Choroid plexus epithelial cell (primary cell): ENCODE measurements around the gene ITCH.
"Not testable (repeated sequence)": the region's sequence is repeated elsewhere in the genome, so short reads cannot be mapped to it uniquely, and the experiment has no call there.

Experiments used
- DNase-seq: peaks from one replicate; pipeline ENCODE4 v3.0.0-alpha.2; 2010; ENCODE audit warnings: low read depth
- H3K4me3 ChIP-seq: 2 replicates; pipeline ENCODE4 v1.5.1; 2011; ENCODE audit warnings: low read depth, mild to moderate bottlenecking, control low read depth, low read length, moderate library complexity
- TF ChIP-seq, protein P1 (sequence below): conservative IDR thresholded peaks from 2 replicates; pipeline ENCODE4 v1.5.1; 2011; ENCODE audit warnings: low read depth, mild to moderate bottlenecking, control low read depth, inconsistent platforms, low read length, moderate library complexity

The ITCH gene

DNA sequence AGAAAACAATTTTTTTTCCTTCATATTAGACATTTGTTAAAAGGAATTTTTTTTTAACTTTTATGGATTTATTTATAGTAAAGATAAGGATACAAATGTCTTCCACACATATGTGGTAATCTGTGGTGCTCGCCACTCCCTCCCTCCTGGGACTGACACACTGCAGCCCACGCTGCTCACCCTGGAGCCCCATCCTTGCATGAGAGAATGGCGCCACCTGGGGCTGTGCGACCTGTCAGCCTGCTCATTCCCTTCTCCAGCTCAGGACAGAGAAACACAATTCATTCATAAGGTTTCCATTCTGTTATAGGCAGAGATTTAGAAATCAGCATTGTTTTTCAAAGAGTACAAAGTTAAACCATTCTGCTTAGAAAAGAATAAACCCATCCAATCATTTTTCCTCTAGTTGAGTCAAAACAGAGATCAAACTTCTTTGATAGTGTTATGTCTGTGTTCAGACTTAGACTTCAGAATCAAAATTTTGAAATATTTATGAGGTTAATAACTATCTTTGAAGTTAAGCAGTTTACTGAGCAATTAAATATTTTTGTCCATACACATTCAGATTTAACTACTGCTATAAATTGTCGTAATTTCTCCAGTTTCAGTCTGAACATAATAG is 110.3 kb downstream of the ITCH start:
- no peak overlapping the region for H3K4me3 ChIP-seq
- DNase-seq, result peak; percentile 70
- TF ChIP-seq, protein P1, sequence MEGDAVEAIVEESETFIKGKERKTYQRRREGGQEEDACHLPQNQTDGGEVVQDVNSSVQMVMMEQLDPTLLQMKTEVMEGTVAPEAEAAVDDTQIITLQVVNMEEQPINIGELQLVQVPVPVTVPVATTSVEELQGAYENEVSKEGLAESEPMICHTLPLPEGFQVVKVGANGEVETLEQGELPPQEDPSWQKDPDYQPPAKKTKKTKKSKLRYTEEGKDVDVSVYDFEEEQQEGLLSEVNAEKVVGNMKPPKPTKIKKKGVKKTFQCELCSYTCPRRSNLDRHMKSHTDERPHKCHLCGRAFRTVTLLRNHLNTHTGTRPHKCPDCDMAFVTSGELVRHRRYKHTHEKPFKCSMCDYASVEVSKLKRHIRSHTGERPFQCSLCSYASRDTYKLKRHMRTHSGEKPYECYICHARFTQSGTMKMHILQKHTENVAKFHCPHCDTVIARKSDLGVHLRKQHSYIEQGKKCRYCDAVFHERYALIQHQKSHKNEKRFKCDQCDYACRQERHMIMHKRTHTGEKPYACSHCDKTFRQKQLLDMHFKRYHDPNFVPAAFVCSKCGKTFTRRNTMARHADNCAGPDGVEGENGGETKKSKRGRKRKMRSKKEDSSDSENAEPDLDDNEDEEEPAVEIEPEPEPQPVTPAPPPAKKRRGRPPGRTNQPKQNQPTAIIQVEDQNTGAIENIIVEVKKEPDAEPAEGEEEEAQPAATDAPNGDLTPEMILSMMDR, result peak; percentile 64

DNA sequence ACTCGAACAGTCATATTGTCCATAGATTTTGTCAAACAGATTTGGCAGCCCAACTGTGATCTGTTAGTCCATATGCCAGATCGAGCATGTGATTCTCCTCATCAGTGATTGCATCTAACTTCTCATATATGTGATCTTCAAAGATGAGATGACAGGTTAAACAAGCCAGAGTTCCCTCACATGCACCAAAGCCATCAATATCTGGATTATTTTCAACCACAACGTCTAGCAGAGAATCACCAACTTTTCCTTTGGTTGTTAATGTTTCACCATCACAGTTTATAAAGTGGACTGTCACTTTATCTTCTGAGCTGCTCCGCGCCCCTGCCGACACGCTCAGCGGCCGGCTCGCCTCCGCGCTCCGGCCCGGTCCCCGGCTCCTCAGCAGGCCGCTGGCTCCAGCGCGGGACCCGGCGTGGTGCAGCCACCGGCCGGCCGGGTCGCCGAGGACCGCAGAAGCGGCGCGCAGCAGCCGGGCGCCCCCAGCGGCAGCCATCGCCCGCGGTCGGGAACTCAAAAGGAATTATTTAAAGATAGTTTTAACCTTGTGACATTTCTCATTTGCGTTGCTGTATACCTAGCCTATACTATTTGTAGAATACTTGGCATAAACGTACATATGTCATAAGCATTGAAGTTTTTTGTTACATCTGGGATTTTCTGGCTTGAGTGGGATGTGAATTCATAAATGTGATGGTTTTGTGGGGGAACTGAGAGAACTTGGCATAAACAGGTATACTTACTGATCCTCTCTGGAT is 113.1 kb downstream of the ITCH start:
- no peak overlapping the region for H3K4me3 ChIP-seq
- TF ChIP-seq, protein P1, result peak; percentile 51
- DNase-seq, result peak; percentile 36

DNA sequence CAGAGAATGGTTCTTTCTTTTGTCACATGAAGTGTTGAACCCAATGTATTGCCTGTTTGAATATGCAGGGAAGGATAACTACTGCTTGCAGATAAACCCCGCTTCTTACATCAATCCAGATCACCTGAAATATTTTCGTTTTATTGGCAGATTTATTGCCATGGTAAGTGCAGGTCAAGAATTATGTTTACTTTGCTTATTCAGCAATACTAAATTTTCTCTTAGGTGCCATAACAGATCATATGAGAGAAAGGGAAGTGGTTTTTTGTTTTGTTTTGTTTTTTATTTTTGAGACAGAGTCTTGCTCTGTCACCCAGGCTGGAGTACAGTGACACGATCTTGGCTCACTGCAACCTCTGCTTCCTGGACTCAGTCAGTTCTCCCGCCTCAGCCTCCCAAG is 116.6 kb downstream of the ITCH start:
- no peak overlapping the region for H3K4me3 ChIP-seq
- no peak for DNase-seq
- TF ChIP-seq, protein P1, result no peak

DNA sequence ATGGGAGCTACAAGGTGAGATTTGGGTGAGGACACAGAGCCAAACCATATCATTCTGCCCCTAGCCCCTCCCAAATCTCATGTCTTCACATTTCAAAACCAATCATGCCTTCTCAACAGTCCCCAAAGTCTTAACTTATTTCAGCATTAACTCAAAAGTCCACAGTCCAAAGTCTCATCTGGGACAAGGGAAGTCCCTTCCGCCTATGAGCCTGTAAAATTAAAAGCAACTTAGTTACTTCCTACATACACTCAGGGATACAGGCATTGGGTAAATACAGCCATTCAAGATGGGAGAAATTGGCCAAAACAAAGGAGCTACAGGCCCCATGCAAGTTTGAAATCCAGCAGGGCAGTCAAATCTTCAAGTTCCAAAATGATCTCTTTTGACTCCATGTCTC is 119.1 kb downstream of the ITCH start:
- H3K4me3 ChIP-seq, DNase-seq: not testable (repeated sequence)

DNA sequence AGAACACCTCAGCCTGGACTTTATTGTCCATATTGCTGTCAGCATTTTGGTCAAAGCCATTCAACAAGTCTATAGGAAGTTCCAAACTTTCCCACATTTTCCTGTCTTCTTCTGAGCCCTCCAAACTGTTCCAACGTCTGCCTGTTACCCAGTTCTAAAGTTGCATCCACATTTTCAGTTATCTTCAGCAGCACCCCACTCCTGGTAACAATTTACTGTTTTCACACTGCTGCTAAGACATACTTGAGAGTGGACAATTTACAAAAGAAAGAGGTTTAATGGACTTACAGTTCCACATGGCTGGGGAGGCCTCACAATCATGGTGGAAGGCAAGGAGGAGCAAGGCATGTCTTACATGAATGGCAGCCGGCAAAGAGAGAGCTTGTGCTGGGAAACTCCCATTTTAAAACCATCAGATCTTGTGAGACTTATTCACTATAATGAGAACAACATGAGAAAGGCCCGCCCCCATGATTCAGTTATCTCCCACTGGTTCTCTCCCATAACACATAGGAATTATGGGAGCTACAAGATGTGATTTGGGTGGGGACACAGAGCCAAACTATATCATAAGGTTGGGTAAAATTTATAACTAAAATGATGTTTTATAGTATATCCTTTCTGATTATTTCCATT is 120.6 kb downstream of the ITCH start:
- H3K4me3 ChIP-seq, DNase-seq: not testable (repeated sequence)

DNA sequence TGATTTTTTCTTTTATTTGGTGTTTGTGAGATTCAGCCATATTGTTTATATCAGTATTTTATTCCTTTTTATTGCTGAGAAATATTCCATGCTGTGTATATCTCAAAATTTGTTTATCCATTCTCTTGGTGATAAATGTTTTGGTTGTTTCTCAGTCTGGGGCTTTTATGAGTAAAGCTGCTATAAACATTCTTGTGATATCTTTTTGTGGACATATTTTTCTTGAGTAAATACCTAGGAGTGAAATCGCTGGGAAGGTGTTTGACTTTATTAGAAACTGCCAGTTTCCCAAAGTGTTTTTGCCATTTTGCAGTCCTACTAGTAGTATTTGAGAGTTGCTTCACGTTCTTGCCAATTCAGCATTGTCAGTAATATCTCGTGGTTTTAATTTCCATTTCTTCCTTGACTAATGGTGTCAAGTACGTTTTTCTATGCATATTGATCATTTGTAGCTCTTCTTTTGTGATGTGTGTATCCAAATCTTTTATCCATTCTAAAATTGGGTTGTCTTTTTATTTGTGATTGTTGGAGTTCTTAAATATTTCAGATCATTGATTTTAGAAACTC is 122.1 kb downstream of the ITCH start:
- no peak for DNase-seq
- TF ChIP-seq, protein P1, result no peak
- H3K4me3 ChIP-seq, result no peak overlapping the region

DNA sequence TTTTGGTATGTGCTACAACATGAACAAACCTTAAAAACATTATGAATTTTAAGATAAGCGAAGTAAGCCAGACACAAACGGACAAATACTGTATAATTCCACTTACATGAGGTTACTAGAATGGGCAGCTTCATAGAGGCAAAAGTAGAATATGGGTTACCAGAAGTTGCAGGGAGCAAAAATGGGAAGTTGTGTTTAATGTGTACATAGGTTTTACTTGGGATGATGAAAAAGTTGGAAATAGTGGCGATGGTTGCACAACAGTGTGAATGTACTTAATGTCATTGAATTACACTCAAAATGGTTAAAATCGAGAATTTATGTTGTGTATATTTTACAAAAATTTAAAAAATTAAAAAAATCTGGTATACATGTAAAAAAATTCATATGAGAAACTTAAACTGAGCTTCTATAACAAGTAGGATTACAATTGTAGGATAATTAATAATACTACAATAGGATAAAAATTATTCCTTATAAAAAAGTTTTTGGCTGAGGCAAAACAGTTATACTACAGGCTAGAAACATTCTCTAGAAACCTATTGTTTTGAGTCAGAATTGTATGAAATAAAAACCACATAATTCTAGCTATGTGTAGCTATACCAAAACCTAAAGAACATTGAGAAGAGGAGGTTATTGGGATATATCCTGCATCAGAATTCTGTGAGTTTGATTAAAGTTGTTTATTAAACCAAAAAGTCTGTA is 128.3 kb downstream of the ITCH start:
- DNase-seq, result no peak

More for the DNA sequence above, 128.3 kb downstream of the ITCH start:
- TF ChIP-seq, protein P1, result no peak
- no peak overlapping the region for H3K4me3 ChIP-seq
